GM10248 (cell line): ENCODE measurements around the gene FMNL2.

Source experiments
- CTCF ChIA-PET: fragments of 300-600 bp; sonication (Branson Sonifier 250); formaldehyde crosslinking; extraction: SDS; loops from one replicate; lab custom pipeline; 2021; ENCODE audit warnings: antibody characterized with exemption; lab: Yijun Ruan, JAX
- POLR2A ChIA-PET: fragments of 350-650 bp; sonication (Branson Sonifier 250); formaldehyde crosslinking; extraction: SDS; loops from one replicate; lab custom pipeline; 2020; ENCODE audit warnings: antibody characterized with exemption; lab: Yijun Ruan, JAX
- DNase-seq: peaks from one replicate; pipeline ENCODE4 v3.0.0; 2012; ENCODE audit errors: extremely low spot score
- CTCF ChIP-seq: IDR thresholded peaks from 2 replicates; pipeline ENCODE4 v1.5.1; 2012; ENCODE audit warnings: mild to moderate bottlenecking, low read depth; ENCODE audit errors: extremely low read depth, missing control alignments, control extremely low read depth

FMNL2 gene

DNA sequence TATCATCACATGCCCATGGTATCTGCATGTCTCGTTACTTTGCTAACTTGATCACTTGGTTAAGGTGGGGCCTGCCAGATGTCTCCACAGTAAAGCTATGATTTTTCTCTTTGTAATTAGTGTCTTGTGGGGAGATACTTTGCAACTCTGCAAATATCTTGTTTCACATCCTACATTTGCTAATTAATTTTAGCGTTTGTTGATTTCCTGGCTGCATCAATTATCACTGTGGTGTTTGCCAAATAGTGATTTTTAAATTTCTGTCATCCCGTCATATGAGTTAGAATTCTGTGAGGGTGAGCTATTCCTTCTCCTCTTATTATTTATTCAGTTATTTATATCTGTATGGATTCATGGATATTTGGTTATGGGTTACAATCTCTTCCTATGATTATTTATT lies 161.4 kb downstream of the FMNL2 start:
- POLR2A ChIA-PET, result interaction anchor here (0.6 kb wide), 1 partner anchor 14 kb away, joined by 3 read pairs; no protein-coding TSS in a partner anchor
- CTCF ChIA-PET, result interaction anchor here (0.7 to 3.1 kb wide), 10 partner anchors 10 to 320 kb away, joined by 3 to 11 read pairs (median 4); partner anchors contain the start of gene STAM2

DNA sequence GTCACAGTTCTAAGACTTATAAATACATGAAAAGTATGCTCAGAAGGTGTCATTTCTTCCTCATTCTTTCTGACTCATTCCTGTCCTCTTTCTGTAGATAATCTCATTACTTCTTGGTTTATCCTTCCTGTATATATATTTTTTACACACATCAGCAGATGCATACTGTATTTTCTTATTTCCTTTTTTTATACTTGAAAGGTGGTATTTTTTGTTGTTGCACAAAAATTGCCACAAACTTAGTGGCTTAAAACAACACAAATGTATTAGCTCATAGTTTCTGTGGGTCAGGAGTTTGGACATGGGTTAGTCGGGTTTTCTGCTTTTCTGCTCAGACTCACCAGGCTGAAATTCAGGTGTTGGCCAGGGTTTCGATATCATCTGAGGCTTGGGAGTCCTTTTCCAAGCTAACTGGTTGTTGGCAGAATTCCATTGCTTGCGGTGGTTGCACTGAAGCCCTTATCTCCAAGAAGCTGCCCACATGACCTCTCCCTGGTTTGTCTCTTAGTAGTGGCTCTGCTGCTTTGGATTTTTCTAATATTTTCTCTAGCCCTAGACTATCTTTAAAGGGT lies 162.6 kb downstream of the FMNL2 start:
- TF ChIP-seq CTCF, result no peak
- peak; percentile 20 for DNase-seq
- ChIA-PET CTCF (interaction anchor here (1.4 to 3.1 kb wide), 5 partner anchors 12 to 138 kb away, joined by 3 to 11 read pairs (median 6); no protein-coding TSS in a partner anchor), POLR2A (interaction anchor here (1.4 kb wide), 1 partner anchor 10 kb away, joined by 3 read pairs; no protein-coding TSS in a partner anchor)

More for the DNA sequence above, 161.4 kb downstream of the FMNL2 start:
- TF ChIP-seq CTCF, result no peak
- no peak for DNase-seq

- CTCF ChIA-PET, result interaction anchor here (0.9 to 2.0 kb wide), 8 partner anchors 12 to 92 kb away, joined by 3 to 6 read pairs (median 4); no protein-coding TSS in a partner anchor
- POLR2A ChIA-PET, result no interaction called here
- DNase-seq, result no peak
- TF ChIP-seq CTCF, result no peak
Measured at GRCh38 chr2:152499331-152499816, 164.4 kb downstream of the FMNL2 start.

- DNase-seq, result peak; percentile 15
- no peak for TF ChIP-seq CTCF
- ChIA-PET POLR2A (no interaction called here), CTCF (interaction anchor here (0.9 to 2.0 kb wide), 8 partner anchors 11 to 114 kb away, joined by 3 to 6 read pairs (median 4); no protein-coding TSS in a partner anchor)
Measured at GRCh38 chr2:152499896-152500735, 165.1 kb downstream of the FMNL2 start.

GRCh38 chr2:152500772-152501171 lies 165.8 kb downstream of the FMNL2 start:
- DNase-seq, result no peak
- POLR2A ChIA-PET, result no interaction called here
- no peak for TF ChIP-seq CTCF
- CTCF ChIA-PET, result interaction anchor here (1.0 kb wide), 2 partner anchors 45 to 113 kb away, joined by 3 read pairs; no protein-coding TSS in a partner anchor

GRCh38 chr2:152501666-152502065 lies 166.7 kb downstream of the FMNL2 start:
- ChIA-PET CTCF (interaction anchor here (1.0 kb wide), 2 partner anchors 46 to 112 kb away, joined by 3 read pairs; no protein-coding TSS in a partner anchor), POLR2A (no interaction called here)
- no peak for DNase-seq
- no peak for TF ChIP-seq CTCF
